HL-60/S4 treated with retinoic acid at 250 ng/mL for 4 days and 3 days (cell line): ENCODE measurements around the gene CDK5RAP2.
"Not testable (repeated sequence)": the region's sequence is repeated elsewhere in the genome, so short reads cannot be mapped to it uniquely, and the experiment has no call there.

Experiments
- in situ Hi-C: fragments of 300-500 bp; cut with MboI; formaldehyde crosslinking; loops from 2 replicates; pipeline ENCODE4 v1.7.0; 2022; ENCODE audit warnings: low sequenced_read_pairs

The CDK5RAP2 gene

DNA sequence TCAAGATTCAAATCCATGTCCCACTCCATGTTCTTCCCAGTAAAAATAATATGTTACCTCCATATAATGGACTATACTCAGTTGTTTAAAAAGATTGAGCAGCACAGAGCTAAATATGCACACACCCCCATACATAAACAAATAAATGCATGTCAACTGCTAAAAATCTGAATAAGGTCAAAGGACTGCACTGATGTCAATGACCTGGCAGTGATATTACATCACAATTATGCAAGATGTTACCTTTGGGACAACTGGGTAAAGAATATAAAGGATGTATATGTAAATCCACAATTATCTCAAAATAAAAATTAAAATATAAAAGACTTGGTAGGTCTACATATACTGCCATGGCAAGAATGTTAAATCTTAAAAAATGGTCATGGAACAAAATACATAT is 57.9 kb downstream of the CDK5RAP2 start:
- in situ Hi-C loops, result no loop called here

- in situ Hi-C loops, result no loop called here
Observed at GRCh38 chr9:120521101-120521500, 58.9 kb downstream of the CDK5RAP2 start.

DNA sequence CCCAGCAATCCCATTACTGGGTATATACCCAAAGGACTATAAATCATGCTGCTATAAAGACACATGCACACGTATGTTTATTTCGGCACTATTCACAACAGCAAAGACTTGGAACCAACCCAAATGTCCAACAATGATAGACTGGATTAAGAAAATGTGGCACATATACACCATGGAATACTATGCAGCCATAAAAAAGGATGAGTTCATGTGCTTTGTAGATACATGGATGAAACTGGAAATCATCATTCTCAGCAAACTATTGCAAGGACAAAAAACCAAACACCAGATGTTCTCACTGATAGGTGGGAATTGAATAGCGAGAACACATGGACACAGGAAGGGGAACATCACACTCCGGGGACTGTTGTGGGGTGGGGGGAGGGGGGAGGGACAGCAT is 64.0 kb downstream of the CDK5RAP2 start:
- in situ Hi-C loops, result not testable (repeated sequence)

GRCh38 chr9:120515481-120515880 is 64.5 kb downstream of the CDK5RAP2 start:
- in situ Hi-C loops, result not testable (repeated sequence)

GRCh38 chr9:120514405-120514804 is 65.6 kb downstream of the CDK5RAP2 start:
- in situ Hi-C loops, result no loop called here

DNA sequence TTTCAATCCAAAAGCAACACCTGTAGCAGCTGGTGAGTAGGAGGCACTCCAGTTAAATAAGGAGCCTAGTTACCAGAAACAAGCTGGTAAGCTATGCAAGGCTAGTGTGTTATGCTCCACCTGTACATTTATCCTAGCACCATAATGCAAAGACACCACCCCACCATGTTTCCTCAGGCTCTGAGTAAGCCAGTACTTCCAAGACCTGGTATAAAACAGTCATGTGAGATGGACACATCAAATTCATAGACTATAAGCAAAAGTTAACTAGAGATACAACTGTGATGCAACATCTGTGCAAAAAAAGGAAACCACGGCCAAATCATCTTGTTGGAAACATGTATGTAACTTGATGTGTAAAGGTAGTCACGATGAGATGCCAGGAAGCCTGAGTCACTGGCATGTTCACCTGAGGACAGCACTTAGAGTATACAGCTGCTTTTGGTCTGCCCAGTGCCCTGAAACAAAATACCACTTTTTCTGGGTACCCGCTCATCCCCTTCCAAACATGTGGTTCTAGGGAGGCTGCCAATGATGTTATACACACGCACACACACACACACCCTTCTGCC is 66.1 kb downstream of the CDK5RAP2 start:
- in situ Hi-C loops, result no loop called here

DNA sequence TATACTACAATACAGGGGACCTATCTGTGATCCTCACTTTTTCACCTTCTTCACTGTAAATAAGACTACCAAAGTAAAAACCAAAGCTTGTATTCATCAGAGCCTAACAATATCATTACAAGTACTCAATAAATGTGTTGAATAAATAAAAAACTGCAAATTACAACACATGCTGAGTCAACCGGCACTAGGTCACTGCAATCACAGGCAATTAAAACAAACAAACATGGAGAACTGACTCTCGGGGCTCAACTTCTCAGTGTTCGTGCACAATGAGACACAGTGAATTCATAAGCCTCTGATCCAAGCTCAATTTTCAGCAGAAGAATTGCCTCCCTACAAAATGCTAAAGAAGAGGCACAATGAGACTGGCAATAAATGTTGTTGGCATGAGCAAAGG is 69.2 kb downstream of the CDK5RAP2 start:
- in situ Hi-C loops, result no loop called here

GRCh38 chr9:120507936-120508510 is 71.9 kb downstream of the CDK5RAP2 start:
- in situ Hi-C loops, result no loop called here

DNA sequence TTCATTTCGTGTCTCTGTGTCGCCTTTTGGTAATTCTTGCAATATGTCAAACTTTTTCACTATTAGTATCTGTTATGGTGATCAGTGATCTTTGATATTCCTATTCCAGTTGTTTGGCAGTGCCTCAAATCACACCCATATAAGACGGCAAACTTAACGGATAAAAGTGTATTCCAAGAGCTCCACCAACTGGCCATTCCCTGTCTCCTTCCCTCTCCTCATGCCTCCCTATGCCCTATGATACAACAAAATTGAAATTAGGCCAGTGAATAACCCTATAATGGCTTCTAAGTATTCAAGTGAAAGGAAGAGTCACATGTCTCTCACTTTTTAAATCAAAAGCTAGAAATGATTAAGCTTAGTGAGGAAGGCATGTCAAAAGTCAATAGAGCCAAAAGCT is 74.8 kb downstream of the CDK5RAP2 start:
- in situ Hi-C loops, result no loop called here

GRCh38 chr9:120500733-120501132 is 79.2 kb downstream of the CDK5RAP2 start:
- in situ Hi-C loops, result no loop called here

- in situ Hi-C loops, result not testable (repeated sequence)
Observed at GRCh38 chr9:120497865-120498264, 82.1 kb downstream of the CDK5RAP2 start.

- in situ Hi-C loops, result not testable (repeated sequence)
Observed at GRCh38 chr9:120496438-120496837, 83.5 kb downstream of the CDK5RAP2 start.

DNA sequence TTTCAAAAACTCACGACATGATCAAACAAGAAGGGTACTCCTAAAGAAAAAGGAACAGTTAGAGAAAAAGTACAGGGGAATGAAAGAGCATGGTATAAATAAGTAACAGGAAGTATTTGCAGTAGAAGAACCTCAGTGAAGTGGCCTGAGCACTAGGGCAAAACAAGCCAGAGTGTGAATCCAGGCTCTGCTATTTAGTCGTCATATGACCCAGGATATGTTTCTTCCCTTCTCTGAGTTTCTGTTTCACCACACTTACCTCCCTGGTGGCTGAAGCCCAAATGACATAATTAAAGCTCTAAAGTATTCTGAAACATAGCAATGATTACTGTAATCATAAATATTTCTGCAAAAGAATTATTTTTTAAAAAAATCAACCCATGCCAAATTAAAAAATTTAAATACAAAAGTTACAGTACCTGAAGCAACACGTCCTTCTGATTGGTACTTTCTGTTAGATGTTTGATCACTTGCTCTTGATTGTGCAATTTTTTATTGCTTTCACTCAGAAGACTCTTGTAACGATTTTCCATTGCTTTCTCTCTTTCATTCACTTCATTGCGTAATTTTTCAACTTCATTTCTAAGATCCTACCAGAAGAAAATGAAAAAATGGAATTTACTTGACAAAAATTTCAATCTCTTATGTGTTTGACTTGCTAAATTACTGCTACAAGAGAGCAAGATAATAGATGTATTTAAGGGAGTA is 88.9 kb downstream of the CDK5RAP2 start:
- in situ Hi-C loops, result no loop called here

GRCh38 chr9:120486835-120487234 is 93.1 kb downstream of the CDK5RAP2 start:
- in situ Hi-C loops, result no loop called here

- in situ Hi-C loops, result no loop called here
Observed at GRCh38 chr9:120486347-120486746, 93.6 kb downstream of the CDK5RAP2 start.

GRCh38 chr9:120485788-120486187 is 94.2 kb downstream of the CDK5RAP2 start:
- in situ Hi-C loops, result no loop called here

- in situ Hi-C loops, result no loop called here
Observed at GRCh38 chr9:120484162-120484561, 95.8 kb downstream of the CDK5RAP2 start.

DNA sequence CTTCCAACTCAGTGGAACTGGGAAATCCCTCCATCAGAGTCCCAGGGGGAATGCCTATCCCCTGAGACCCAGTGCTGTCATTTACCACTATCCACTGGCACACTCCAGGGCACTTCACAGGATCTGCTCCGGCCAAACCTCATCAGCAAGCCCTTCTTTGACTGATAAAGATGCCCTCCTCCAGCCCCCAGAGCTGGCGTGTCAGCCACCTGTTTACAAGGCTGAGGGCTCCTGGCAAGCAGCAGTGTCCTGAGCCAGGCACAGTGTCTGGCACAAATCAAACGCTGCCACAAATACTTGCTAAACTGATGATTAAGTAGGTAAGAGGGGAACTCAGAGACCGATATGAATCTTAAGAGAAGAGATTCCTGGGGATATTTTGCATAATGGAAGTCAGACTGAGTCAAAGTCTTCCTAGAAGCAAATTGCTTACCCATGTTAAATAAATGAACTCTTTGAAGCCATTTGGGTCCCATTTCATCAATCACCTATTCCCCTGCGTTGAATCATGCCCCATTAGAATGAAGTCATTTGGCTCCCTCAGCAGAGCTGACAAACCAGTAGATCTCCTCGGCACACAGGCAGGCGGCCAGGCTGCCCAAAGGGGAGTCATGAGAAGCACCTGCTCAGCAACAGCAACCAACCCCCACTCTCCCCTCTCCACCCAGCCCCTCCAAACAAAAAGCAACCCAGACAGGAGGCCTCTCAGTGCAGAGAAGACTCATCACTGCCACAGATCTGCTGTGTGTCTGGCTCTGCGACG is 97.4 kb downstream of the CDK5RAP2 start:
- in situ Hi-C loops, result no loop called here

DNA sequence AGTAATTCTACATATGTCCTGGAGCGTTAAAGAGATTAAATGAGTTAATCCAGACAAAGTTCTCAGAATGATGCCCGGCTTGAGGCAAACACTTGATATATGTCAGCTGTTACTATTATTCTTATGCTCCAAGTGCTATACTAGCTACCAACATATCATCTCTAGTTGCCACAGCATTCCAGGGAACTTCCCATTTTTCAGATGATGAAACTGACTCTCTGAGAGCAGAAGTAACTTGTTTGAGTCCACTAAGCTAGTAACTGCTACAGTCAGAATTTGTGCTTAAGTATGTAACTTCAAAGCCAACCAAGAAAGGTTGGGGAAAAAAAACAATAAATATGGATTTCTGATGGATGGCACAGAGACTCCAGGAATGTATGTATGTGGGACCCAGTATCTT is 98.1 kb downstream of the CDK5RAP2 start:
- in situ Hi-C loops, result no loop called here

GRCh38 chr9:120481248-120481647 is 98.7 kb downstream of the CDK5RAP2 start:
- in situ Hi-C loops, result no loop called here

DNA sequence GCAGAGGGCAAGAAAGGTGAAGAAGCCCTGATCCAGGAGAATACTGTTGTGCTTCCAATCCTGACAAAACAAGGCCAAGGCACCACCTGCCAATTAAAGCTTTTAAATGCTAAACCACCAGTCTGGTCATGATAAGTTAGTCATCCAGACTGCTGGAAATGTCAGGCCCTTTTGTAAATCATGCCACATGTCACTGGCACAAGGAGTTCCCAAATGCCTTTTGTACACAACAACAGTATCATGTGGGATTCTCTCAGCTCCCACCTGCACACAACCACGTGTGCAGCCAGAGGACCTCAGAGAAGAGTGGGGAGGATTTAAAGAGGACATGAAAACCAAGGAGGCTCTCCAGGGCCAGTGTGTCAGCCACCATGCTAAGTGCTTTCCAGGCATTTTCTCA is 99.3 kb downstream of the CDK5RAP2 start:
- in situ Hi-C loops, result no loop called here

- in situ Hi-C loops, result no loop called here
Observed at GRCh38 chr9:120478208-120478607, 101.8 kb downstream of the CDK5RAP2 start.
